ENCODE results near the gene NEO1.
"Not testable (repeated sequence)": the region's sequence is repeated elsewhere in the genome, so short reads cannot be mapped to it uniquely, and the experiment has no call there.

Gene NEO1

DNA sequence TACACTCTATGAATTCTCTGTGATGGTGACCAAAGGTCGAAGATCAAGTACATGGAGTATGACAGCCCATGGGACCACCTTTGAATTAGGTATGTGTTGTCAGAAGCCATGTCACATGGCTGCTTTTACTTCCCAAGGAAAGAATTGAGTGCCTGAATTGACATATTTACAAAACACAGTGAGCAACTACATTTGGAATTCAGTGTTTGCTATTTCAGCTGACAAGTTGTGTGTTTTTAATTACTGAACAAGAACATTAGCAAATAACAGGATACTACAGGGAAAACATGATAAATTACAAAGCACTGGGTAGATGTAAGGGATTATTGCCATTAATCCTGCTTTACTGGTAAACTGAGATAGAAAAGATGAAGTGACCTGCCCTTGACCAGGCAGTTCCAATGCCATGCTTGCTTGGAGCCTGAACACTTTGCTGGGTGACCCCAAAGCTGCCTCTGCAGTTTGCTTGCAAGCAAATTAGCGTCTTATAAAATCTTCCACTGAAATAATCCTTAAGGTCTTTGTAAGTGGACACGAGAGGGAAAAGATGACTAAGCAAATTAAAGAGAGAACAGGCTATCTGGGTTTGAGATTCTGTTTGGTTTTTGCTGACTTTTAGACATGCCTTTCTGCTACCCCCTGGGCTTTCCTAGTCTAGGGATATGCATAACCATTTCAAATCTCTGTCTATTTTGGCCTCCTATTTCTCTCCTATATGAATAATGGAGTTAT lies 218.3 kb downstream of the NEO1 start:
- no peak for DNase-seq

DNA sequence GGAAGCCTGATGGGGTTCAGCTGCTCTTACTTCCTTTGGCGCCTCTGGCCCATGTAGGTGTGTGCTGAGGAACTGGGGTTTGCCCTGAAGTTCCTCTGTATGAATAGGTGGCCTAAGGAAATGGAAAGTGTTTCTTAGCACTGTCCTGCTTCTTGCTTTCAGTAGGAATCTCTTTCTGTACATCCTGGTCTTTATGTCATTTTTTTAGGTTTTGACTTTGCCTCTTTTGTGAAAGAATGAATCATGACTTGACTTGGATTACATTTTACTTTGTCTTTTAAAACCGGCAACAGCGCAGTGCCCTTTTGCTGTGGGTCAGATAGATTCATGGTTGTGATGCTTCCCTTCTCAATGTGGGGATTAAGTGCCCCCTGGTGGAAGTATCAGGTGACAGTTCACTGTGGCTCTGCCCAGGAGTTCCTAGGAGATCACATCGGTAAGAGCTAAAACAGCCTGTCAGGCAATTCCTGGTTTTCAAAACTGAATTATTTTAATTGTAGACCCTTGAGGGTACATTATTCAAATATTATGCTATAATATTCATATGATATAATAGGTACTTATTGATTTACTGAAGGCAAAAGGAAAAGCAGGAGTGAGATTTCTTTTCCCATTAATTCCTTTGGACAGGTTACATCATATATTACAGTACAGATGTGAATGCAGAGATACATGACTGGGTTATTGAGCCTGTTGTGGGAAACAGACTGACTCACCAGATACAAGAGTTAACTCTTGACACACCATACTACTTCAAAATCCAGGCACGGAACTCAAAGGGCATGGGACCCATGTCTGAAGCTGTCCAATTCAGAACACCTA lies 221.1 kb downstream of the NEO1 start:
- peak; percentile 8 to 29 for DNase-seq

DNA sequence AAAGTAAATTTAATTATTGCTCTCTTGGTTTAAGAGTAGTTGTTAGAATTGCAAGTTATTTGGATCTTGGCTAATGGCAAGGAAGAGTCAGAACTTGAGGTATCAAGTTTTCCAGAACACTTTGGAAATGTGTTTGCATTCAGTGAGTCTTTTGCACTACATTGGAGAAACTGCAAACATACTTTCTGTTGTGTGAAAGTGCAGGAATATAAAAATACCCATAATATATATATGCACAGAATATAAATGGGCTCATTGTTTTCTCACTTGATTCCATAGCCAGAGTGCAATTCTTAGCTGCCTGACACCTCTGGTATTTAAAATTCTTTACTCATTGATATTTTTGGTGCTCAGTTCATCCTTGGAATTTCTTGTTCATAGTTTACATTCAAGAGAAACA lies 223.6 kb downstream of the NEO1 start:
- DNase-seq: no peak

DNA sequence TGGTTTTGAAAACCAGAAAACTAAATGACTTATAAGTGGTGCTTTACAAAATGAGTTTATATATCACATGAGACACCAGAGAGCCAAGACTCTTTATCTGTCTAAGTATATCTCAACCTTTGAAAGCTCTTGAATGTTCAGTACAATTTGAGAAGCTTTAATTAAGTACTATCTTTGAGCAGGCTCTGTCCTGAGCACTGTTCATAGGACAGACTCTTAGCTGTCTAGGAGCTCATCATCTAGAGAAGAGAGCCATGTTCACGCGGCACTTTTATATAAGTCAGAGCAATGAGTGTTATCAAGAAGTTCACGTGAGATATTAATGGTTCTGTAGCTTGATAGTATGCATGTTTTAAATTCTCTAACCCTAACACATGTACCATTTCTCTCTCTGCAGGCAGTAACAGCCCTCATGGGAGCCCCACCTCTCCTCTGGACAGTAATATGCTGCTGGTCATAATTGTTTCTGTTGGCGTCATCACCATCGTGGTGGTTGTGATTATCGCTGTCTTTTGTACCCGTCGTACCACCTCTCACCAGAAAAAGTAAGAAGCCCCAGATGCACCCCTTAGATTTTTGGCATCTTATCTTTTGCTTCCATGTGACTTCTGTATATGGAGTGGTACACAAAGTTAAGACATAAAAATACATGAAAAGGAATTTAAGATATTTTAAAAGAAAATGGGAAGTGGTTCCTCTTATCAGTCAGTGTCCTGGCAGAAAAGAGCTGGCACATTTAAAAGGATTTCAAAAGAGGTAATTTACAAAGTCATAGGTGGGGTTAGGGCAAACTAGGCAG lies 230.5 kb downstream of the NEO1 start:
- no peak for DNase-seq

DNA sequence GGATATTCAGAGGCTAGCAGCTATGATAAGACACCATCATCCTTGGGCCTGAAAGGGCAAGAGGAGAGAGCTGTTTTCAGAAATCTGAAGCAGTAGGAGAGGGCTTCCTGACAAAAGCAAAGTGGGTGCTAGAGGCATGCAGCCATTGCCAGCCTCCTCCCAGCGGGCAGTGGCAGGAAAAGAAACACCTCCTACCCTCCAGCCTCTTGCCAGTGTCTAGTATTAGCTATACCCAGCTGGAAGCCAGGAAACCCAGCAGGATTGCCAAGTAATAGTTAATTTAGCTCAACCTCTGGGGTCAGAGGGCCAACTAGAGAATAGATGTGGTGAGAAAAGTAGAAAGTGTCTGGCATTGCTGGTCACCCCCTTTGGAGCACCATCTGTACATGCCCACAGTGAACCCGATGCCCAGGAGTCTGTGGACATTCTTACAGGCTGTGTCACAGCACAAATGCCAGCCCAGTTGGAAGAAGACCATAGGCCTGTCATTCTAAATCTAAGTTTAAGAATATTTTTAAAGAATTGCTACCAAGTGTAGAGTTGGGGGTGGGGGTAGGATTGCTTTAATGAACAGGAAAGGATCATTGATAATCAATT lies 231.2 kb downstream of the NEO1 start:
- DNase-seq: no peak

DNA sequence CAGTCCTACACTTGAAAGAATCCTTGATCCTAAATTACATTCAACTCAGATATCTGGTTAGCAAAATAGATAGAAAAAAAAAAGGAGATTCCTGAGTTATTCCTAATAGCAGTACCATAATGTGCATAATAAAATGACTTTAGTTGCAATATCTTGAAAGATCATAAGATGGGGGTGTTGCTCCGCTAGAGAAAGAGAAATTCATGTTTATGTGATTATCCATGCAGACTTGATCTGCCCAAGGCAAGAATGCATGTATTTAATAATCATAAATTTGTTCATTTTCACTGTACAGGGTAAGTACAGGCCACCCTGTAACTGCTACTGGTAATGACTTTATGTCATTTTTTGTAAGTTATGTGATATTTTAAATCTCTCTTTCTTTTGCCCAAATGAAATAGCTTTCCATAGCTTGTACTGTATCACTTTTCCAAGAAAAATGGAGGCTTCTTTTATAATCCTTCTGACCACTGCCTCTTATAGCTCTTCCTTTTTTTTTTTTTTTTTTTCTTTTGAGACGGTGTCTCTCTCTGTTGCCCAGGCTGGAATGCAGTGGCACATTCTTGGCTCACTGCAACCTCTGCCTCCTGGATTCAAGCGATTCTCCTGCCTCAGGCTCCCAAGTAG lies 231.9 kb downstream of the NEO1 start:
- DNase-seq: no peak

DNA sequence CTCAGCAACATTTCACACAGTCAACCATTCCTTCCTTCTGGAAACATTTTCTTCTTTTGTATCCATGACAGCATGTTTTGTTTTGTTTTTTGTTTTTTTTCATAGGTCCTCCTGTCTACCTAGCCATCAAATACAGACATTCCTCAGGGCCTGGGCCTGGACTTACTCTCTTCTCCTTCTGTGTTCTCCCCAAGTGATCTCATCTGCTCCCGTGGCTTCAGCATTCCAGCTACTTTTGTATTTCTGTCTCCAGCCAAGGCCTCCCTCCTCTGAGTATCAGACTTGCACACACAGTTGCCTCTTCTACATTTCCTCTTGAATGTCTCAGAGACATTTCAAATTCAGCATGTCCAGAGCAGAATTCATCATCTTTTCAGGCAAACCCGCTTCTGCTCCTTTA lies 234.0 kb downstream of the NEO1 start:
- DNase-seq: no peak

DNA sequence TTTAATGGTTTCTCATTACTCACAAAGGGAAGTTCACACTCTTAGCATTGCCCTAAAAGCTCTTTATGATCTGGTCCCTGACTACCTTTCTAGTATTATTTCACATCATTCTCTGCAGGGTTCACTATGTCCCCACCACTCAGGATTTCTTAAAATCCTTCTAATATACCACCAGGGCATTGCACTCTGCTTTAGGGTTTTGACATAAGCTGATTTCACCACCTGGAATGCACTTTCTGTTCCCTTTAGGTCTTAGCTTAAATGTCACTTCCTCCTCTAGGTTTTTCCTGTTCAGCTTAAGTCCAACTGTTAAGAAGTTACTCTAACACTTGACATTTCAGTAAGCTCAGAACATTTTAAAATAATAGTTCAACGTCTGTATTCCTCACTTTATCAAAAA lies 234.8 kb downstream of the NEO1 start:
- DNase-seq: no peak

DNA sequence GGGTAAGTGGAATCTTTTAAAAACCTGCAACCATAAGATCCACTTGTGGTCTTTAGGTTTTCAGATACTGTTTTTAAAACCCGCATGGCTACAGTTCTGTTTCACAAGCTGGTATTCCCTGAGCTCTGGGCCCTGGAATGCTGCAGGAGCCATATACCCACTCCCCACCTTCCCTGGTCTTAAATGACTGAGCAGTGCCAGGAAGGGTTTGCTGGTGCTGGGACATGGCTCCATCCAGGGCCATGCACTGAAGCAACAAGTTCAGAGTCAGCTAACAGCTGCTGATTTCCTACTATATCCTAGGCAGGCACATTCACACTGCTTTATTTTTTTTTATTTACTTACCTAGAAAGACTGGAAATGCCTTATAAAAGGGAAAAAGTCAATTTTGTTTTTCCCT lies 239.2 kb downstream of the NEO1 start:
- no peak for DNase-seq

DNA sequence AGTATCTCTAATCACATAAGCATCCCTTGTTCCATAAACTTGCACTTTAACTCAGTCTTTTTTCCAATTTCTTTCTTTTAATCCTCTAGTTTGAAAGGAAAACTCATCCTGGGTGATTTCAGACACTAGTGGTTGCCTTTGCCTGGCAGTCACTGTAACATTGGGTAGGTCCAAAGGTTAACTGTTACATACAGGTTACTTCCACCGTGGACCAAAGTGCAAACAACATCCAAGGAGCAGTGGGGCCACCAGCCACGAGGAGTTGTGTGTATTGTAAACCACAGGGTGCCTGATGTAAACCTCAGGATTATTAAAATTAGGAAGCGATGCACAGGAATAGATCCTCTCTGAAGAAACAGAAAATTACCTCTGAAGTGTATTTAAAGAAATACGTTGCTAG lies 241.5 kb downstream of the NEO1 start:
- no peak for DNase-seq

DNA sequence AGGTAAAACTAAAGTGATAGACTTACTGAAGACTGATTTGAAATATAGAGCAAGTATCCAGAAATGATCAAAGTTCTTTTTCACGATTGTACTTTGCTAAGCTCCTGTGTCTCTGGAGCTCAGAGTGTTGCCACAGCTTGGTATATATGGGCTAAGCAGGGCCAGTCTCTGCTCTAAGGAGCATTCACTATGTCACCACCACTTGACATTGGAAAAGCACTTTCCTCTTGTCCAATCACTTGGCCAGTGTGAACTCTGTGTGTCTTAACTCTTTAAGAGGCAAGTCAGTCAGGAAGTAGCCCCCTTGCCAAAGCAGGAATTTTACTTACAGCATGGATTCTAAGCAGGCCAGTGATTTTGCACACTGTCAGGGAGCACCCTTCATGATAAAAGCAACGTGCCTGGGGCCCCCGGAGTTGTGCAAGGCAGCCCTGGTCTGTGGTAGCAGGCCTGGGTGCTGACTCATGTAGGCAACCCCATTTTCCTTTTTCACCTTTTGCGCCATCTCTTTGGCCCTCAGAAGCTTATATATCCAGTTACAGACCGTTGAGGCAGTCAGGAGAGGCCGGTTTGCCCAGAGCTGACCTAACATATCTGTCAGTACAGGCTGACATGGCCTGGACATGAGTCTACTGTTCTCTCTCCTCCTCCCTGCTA lies 243.5 kb downstream of the NEO1 start:
- no peak for DNase-seq

DNA sequence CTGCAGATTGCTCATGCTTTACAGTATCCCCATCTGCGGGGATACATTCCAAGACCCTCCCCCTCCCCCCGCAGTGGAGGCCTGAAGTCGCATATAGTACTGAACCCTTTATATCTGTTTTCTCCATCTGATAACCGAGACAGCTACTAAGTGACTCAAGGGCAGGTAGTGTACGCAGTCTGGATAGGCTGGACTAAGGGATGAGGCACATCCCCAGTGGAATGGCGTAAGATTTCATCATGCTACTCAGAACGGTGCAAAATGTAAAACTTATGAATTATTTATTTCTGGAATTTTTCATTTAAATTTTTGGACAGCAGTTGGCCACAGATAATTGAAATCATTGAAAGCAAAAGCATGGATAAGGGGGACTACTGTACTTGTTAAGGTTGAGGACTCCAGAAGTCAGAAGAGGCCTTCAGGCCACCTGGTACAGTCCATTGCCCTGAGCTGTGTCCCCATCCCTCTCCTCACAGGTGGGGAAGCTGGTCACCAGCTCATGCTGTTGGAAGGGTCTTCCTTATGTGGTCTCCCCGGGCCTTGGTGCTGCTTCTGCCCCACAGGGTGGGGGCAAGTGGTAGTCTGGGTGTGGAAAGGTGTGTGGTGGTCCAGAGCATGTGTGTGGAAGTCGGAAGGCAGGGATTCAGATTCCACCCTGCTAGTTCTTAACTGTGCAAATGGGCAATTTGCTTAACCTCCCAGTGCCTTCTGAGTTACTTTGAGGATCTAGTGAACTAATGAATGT lies 244.5 kb downstream of the NEO1 start:
- DNase-seq: no peak

DNA sequence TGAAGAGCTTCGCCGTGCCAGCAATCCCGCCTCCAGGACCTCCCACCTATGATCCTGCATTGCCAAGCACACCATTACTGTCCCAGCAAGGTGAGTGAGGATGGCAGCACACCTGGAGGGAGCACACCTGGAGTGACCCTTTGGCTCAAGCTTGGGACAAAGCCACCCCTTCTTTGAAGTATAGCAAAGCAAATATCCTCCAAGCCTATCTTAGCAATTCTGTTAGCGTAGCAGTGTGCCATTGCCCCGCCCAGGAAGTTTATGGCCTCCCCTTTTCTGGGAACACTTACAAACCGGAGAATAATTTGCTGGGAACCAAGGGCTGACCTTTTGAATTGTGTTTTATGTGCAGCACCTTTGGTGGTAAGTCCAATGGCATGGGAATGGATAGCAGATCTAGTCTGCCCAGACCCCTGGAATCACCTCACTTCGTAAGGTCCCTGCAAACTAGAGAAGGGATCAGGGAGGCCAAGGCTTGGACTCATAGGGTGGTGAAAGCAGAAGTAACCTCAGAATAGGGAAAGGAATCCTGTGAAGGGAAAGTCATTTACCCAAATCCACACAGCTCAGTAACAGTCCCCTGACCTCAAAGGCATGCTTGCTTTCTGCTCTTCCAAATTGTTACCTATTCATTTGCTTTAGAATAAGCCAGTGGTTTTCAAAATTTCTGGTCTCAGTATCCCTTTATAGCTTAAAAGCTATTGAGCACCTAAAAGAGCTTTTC lies 246.4 kb downstream of the NEO1 start:
- DNase-seq: no peak

DNA sequence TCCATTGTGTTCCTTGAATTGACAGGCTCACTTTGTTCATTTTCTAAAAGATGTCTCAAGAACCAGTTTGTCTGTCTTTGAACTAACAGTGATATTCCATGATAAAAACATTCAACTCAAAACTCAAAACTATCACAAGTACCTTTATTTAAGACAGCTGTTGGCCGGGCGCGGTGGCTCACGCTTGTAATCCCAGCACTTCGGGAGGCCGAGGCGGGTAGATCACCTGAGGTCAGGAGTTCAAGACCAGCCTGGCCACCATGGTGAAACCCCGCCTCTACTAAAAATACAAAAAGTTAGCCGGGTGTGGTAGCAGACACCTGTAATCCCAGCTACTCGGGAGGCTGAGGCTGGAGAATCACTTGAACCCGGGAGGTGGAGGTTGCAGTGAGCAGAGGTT lies 248.0 kb downstream of the NEO1 start:
- not testable (repeated sequence) for DNase-seq

DNA sequence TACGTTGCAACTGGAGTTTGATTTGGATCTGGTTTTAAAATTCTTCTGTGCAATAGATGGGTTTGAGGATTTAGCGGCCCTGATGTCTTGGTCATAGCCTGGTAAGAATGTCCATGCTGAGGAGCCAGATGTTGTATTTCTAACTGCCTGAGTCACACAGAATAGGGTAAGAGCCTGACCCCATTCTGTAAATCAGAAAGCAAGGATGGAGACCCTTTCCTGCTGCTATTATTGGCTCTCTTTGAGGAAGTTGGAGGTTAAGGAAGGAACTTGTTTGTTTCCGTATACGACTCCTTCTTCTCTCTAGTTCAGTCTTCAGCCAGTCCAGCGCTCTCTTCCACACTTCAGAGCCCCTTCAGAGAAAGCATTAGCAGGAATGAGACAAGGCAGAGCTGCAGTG lies 251.4 kb downstream of the NEO1 start:
- DNase-seq: no peak

DNA sequence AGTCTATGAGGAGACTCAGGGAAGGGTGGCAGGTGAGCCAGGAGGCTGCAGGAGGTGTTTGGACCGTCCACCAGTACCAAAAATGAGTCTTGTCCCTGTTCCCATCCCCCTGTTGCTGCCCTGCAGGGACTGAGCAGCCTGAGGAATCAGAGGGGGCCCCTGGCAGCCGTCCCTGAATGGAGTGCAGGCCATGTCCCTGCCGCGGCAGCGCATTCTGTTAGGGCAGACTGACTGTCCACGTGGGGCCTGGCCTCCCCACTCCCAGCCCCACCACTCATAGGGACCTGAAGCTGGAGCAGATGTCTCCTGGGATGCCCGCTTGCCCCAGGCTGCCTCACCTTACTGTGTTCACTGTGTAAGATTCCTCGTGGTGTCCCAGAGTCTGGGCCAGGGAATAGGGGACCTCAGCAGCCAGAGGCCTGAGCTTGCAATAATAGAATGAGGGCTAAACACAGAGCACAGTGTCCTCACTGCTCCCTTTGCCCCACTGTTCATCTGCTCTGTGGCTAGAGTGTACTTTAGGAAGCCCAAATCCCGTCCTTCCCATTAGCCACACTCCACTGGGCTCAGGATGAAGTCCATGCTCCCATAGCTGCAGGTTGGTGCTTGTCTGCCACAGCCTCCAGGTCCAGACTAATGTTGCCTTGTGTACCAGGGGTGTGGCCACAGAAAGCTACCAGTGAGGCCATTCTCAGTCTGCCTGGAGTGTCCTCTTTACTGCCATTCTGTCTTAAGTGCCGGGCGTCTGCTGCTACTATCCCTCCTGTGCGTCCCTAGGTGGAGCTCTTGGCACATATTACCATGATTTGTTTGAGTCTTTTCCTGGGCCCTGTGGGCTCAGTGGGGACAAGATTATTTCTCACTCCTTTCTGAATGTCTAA lies 253.3 kb downstream of the NEO1 start:
- peak in 1 of 2 experiments; percentile 12 for DNase-seq

DNA sequence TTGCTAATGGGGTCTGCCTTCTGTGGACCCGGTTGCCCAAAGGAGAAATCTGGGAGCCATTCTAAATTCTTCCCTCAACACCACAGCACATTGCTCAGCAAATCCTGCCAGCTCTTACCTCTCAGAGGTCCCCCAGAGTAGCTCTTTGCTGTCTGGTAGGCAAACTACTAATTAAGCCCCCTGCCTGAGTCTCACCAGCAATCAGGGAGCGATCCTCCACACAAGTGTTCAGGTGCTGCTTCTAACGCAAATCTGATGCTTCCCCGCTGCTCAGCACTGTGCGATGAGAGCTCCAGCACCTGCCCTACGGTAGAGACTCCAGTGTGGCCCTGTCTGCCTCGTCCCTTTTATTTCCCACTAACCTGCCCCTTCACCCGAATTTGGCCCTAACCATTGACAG lies 256.0 kb downstream of the NEO1 start:
- no peak for DNase-seq

DNA sequence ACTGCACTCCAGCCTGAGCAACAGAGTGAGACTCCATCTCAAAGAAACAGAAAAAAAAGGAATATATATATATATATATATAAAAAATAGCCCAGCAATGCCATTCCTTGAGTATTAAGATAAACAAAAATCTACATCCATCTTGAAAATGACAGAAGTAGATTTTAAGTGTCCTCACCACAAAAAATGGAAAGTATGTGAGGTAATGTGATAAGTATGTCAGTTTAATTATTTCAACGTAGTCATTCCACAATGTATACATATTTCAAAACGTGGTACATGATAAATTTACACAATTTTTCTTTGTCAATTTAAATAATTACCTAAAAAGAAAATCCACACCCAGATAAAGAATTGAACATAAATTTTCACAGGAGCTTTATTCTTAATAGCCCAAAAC lies 261.6 kb downstream of the NEO1 start:
- DNase-seq: no peak

DNA sequence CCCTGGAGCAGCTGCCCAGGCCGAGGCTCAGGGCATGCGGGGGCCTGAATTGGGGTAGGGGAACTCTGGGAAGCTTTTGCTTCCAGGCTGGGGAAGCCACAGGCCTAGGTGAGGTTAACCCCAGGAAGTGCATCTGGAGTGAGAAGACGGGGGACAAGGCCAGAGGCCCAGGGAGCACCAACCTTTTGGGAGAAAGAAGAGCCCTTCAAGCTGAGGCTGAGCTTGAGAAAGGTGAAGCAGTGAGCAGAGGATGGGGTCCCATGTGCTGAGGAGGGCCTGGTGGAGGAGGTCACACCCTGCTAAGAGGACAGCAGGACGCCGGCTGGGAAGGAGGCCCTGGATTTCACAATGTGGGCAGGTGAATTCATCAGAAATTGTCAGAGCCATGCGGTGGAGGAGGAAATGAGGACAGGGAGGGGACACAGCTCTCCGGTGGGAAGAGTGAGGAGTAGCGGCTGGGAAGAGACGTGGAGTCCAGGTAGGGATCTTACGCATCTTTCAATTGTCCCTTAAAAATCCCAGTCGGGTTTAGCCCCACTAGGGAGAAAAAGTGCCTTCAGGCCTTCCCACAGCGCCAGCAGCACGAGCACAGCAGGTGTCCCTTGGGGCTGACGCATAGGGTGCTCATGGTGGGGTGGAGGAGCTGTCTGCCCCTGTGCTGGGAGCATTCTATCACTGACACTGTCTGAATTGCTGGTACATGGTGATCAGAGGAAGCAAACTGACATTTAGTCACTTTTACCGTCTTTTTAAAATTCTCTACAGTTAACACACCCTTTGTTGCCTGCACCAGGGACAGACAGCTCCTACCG lies 265.6 kb downstream of the NEO1 start:
- DNase-seq: no peak
